Measurements from ENCODE around the gene RAET1G.

Gene RAET1G

GRCh38 chr6:149961728-149962425 is 39.0 kb upstream of the RAET1G start:
- TF ChIP-seq TAF1 (IDR thresholded peaks at IDR 0.05; ENCODE audit: borderline replicate concordance, insufficient read depth, low read length) (no peak), REST (IDR thresholded peaks at IDR 0.05; ENCODE audit: insufficient read depth in 1 of 2, low read depth in 2 of 2, low read length in 2 of 2) (no peak), SIN3A (IDR thresholded peaks at IDR 0.05; ENCODE audit: borderline replicate concordance, insufficient read depth, low read length) (no peak), FOXP2 (optimal IDR thresholded peaks at IDR 0.05; ENCODE audit: borderline replicate concordance, extremely low read depth, extremely low read length, insufficient read depth) (no peak)

GRCh38 chr6:149960488-149960887 is 37.6 kb upstream of the RAET1G start:
- no peak for TF ChIP-seq SIN3A (IDR thresholded peaks at IDR 0.05; ENCODE audit: borderline replicate concordance, insufficient read depth, low read length)
- TF ChIP-seq TAF1 (IDR thresholded peaks at IDR 0.05; ENCODE audit: borderline replicate concordance, insufficient read depth, low read length) = no peak
- TF ChIP-seq POLR2AphosphoS5 (IDR thresholded peaks at IDR 0.05; ENCODE audit: low read depth, low read length) = no peak
- TF ChIP-seq FOXP2 (optimal IDR thresholded peaks at IDR 0.05; ENCODE audit: borderline replicate concordance, extremely low read depth, extremely low read length, insufficient read depth) = no peak
- no peak for TF ChIP-seq REST (IDR thresholded peaks at IDR 0.05; ENCODE audit: insufficient read depth in 1 of 2, low read depth in 2 of 2, low read length in 2 of 2)

GRCh38 chr6:149951626-149952025 is 28.7 kb upstream of the RAET1G start:
- TF ChIP-seq POLR2AphosphoS5 (IDR thresholded peaks at IDR 0.05; ENCODE audit: low read depth, low read length) (no peak), SIN3A (IDR thresholded peaks at IDR 0.05; ENCODE audit: borderline replicate concordance, insufficient read depth, low read length) (no peak), REST (IDR thresholded peaks at IDR 0.05; ENCODE audit: insufficient read depth in 1 of 2, low read depth in 2 of 2, low read length in 2 of 2) (no peak), TAF1 (IDR thresholded peaks at IDR 0.05; ENCODE audit: borderline replicate concordance, insufficient read depth, low read length) (no peak), FOXP2 (optimal IDR thresholded peaks at IDR 0.05; ENCODE audit: borderline replicate concordance, extremely low read depth, extremely low read length, insufficient read depth) (no peak)

- TF ChIP-seq FOXP2 (optimal IDR thresholded peaks at IDR 0.05; ENCODE audit: borderline replicate concordance, extremely low read depth, extremely low read length, insufficient read depth) = no peak
These were observed 28.2 kb upstream of the RAET1G start for GRCh38 chr6:149951096-149951495.

- TF ChIP-seq FOXP2 (optimal IDR thresholded peaks at IDR 0.05; ENCODE audit: borderline replicate concordance, extremely low read depth, extremely low read length, insufficient read depth) (no peak), POLR2AphosphoS5 (IDR thresholded peaks at IDR 0.05; ENCODE audit: low read depth, low read length) (no peak), TAF1 (IDR thresholded peaks at IDR 0.05; ENCODE audit: borderline replicate concordance, insufficient read depth, low read length) (no peak), SIN3A (IDR thresholded peaks at IDR 0.05; ENCODE audit: borderline replicate concordance, insufficient read depth, low read length) (no peak)
These were observed 27.5 kb upstream of the RAET1G start for GRCh38 chr6:149950423-149950822.

- no peak for TF ChIP-seq REST (IDR thresholded peaks at IDR 0.05; ENCODE audit: insufficient read depth in 1 of 2, low read depth in 2 of 2, low read length in 2 of 2)
- TF ChIP-seq SIN3A (IDR thresholded peaks at IDR 0.05; ENCODE audit: borderline replicate concordance, insufficient read depth, low read length) = no peak
- TF ChIP-seq TAF1 (IDR thresholded peaks at IDR 0.05; ENCODE audit: borderline replicate concordance, insufficient read depth, low read length) = no peak
- TF ChIP-seq FOXP2 (optimal IDR thresholded peaks at IDR 0.05; ENCODE audit: borderline replicate concordance, extremely low read depth, extremely low read length, insufficient read depth) = no peak
- TF ChIP-seq POLR2AphosphoS5 (IDR thresholded peaks at IDR 0.05; ENCODE audit: low read depth, low read length) = no peak
These were observed 25.7 kb upstream of the RAET1G start for GRCh38 chr6:149948616-149949015.

All from PFSK-1 (cell line).